ENCODE data around the gene KCNB1.

- TF ChIP-seq, protein P1, sequence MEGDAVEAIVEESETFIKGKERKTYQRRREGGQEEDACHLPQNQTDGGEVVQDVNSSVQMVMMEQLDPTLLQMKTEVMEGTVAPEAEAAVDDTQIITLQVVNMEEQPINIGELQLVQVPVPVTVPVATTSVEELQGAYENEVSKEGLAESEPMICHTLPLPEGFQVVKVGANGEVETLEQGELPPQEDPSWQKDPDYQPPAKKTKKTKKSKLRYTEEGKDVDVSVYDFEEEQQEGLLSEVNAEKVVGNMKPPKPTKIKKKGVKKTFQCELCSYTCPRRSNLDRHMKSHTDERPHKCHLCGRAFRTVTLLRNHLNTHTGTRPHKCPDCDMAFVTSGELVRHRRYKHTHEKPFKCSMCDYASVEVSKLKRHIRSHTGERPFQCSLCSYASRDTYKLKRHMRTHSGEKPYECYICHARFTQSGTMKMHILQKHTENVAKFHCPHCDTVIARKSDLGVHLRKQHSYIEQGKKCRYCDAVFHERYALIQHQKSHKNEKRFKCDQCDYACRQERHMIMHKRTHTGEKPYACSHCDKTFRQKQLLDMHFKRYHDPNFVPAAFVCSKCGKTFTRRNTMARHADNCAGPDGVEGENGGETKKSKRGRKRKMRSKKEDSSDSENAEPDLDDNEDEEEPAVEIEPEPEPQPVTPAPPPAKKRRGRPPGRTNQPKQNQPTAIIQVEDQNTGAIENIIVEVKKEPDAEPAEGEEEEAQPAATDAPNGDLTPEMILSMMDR (IDR thresholded peaks at IDR 0.05; ENCODE audit: poor library complexity, severe bottlenecking) = no peak
- no peak for TF ChIP-seq TAF1 (IDR thresholded peaks at IDR 0.05; ENCODE audit: low read depth)
- no peak for TF ChIP-seq MXI1 (conservative IDR thresholded peaks at IDR 0.05; ENCODE audit: poor library complexity, severe bottlenecking)
- TF ChIP-seq EZH2 (IDR thresholded peaks at IDR 0.05; ENCODE audit: borderline replicate concordance, insufficient read depth, low read length, poor library complexity, severe bottlenecking) = no peak
Observed at GRCh38 chr20:49420292-49420691, 62.2 kb downstream of the KCNB1 start.
